ENCODE results near the gene LRP4. TPM values are rescaled to one million over a fixed set of nuclear protein-coding genes. Genes with fewer than 3 reads are reported as not detected.

The LRP4 gene
- total and polyA plus RNA-seq, 2 of the 13 experiments (the other 11 are each of a cell fraction or from before 2014, with no cell fraction given), result 4.7 to 13.3 TPM

GRCh38 chr11:46855167-46855566 is 63.2 kb downstream of the LRP4 start:
- H3K36me3 ChIP-seq (replicated peaks in 1 of 2; ENCODE audit: control insufficient read depth in 1 of 2, insufficient read depth in 2 of 2, low read length in 2 of 2), result peaks cover 4 to 17% of the 10 kb centered on the region in 2 experiments; a peak in 3 of 5 replicates
- ChIA-PET CTCF (ENCODE audit: low intra/inter-chr PET ratio, low total read pairs) (no interaction called here), POLR2A (no interaction called here)
- H3K27me3 ChIP-seq (ENCODE audit: control insufficient read depth in 1 of 2, insufficient read depth in 2 of 2, low read length in 2 of 2), result no peaks in the 10 kb centered on the region
- ATAC-seq (peak; percentile 51), DNase-seq (ENCODE audit: low spot score) (peak; percentile 32), FAIRE-seq (peak; percentile 54)
- 0 out of 2 replicates have a peak overlapping the region, but pooled peaks have one; percentile 9 for H3K9ac ChIP-seq (ENCODE audit: insufficient read depth, low read depth, low read length)
- BruUV-seq (replicated peaks), result no TSS peak
- H3K27ac ChIP-seq (ENCODE audit: extremely low read length, insufficient read depth, low read length), result peak overlapping the region; percentile 56
- no peaks in the 10 kb centered on the region for H4K20me1 ChIP-seq (ENCODE audit: insufficient read depth, low read length)
- WGBS (ENCODE audit: low lambda C conversion rate), result 44% methylated on average over 3 of the region's 3 CpGs
- intact Hi-C loops (cut with micrococcal nuclease; ENCODE audit: unreplicated experiment) (no loop called here), in situ Hi-C loops (cut with HindIII; ENCODE audit: extremely low pct_ligation_motif_present, low pct_unique_long_range_greater_than_20kb) (no loop called here)
- peaks cover 29% of the 10 kb centered on the region for H3K4me1 ChIP-seq (ENCODE audit: insufficient read depth, low read length)
- no peak overlapping the region for H3K4me3 ChIP-seq (replicated peaks in 1 of 3; ENCODE audit: insufficient read depth in 1 of 3, low read depth in 2 of 3, low read length in 3 of 3)
- peak; percentile 99 for TF ChIP-seq ZNF770 (CRISPR knock-in tag; IDR thresholded peaks at IDR 0.05)
- TF ChIP-seq ZNF362 (CRISPR knock-in tag; IDR thresholded peaks at IDR 0.05; ENCODE audit: borderline replicate concordance), result peak; percentile 26; the same call in 1 of the 2 replicates
- TF ChIP-seq JDP2 (CRISPR knock-in tag; IDR thresholded peaks at IDR 0.05; ENCODE audit: borderline replicate concordance), result no peak
- peak; percentile 61 for TF ChIP-seq TEAD3 (CRISPR knock-in tag; optimal IDR thresholded peaks at IDR 0.05; ENCODE audit: borderline replicate concordance)
- peak; percentile 49; the same call in 1 of the 2 replicates for TF ChIP-seq ZMYM3 (CRISPR knock-in tag; IDR thresholded peaks at IDR 0.05)
- TF ChIP-seq RARA (CRISPR knock-in tag; IDR thresholded peaks at IDR 0.05), result 0 out of 2 replicates have a peak, but pooled peaks have one; percentile 28
- no peaks in the 10 kb centered on the region for H3K79me2 ChIP-seq (ENCODE audit: insufficient read depth, low read length)
- H2AFZ ChIP-seq (ENCODE audit: low read length), result no peak overlapping the region
- peaks cover 9% of the 10 kb centered on the region for H3K9me3 ChIP-seq (ENCODE audit: low read length)
- H3K4me2 ChIP-seq (ENCODE audit: low read depth, low read length), result no peak overlapping the region

All from HepG2 (cell line).